HG02623 (cell line): ENCODE data around the gene C1S.

ENCODE experiments used
- ATAC-seq: cut with Tn5 transposase; IDR thresholded peaks from one replicate; pipeline ENCODE4 v1.9.1; 2021; ENCODE audit warnings: moderate library complexity; ENCODE audit not compliant: unreplicated experiment

The C1S gene

DNA sequence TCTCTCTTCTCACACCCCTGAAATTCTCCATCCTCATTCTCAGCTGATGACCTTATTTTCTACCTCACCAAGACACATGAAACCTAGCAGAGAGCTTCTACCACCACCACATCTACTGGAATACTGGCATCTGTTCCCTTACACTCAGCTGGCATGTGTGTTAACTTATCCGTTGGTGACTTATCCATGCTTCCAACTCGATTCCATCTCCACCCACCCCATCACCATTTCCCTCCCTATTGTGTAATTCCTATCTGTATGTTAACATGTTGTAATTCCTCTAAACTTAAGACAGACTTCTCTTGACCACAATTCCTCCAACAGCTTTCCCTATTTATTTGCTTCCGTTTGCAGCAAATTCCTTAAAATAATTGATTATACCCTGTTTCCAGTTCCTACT is 15.4 kb downstream of the C1S start:
- ATAC-seq: no peak

DNA sequence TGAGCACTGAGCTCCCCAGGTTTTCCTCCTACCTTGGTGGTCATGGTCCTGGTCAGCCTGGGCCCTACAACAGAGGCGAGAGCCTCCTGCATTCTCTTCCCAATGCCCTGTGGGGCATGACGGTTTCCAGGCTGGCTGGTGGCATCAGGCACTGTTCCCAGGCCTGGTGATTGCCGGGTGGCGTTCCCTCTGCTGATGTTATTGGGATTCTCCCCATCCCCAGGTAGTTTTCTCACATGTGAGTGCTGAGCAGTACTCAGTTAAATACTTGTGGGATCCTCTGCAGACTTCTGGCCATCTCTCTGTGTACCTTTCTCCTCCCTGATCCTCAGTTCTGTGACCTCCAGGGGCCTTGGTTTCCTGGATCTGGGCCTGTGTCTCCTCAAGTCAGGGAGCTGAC is 16.0 kb downstream of the C1S start:
- ATAC-seq: no peak

DNA sequence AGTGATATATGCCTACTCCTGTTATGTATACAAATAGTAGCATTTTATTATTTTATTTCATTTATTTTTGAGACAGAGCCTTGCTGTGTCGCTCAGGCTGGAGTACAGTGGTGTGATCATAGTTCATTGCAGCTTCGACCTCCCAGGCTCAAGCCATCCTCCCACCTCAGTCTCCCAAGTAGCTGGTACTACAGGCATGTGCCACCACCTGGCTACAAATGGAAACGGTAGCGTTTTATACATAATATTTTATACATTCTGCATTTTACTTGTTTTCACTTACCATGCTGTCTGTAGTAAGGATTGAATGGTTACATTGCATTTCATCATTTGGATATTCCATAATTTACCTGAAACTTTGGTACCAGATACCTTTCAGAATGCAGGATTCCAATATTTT is 17.6 kb downstream of the C1S start:
- ATAC-seq: no peak

DNA sequence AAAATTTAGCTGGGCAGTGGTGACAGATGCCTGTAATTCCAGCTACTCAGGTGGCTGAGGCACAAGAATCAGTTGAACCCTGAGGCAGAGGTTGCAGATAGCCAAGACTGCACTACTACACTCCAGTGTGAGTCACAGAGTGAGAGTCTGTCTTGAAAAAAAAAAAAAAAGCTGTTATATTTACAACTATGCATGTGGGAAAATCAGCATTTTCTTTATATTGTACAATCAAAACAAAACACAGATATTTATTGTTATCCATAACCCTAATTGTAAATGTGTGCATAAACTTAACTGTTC is 19.3 kb downstream of the C1S start:
- no peak for ATAC-seq

DNA sequence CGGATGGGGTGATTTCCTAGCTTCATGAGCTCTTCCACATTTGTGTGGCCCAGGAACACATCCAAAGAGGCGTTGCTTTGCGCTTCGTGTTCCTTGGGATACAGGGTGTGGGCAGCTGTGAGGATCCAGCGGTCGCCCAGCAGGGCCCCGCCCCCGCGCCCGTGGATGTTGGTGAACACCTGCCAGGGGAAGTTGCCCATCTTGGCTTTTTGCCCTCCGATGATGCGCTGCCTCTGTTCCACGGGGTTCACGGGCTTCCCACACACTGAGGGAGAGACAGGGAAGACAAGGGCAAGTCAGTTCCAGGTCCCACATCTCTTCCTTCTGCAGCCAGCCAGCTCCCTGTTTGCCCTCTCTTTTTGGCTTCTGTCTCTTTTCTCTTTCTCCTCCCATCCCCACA is 20.5 kb downstream of the C1S start:
- no peak for ATAC-seq

DNA sequence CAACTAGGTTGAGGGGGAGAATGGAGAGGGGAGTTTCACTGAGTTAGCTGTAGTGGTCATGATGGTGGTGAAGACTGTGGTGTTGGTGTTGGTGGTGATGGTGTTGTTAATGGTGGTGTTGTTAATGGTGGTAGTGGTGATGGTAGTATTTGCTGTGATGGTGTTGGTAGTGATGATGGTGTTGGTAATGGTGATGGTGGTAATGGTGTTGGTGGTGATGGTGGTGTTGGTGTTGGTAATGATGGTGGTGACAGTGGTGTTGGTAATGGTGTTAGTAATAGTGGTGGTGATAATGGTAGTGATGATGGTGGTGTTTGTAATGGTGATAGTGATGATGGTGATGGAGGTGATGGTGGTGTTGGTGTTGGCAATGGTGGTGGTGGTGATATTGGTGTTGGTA is 22.6 kb downstream of the C1S start:
- ATAC-seq: no peak

DNA sequence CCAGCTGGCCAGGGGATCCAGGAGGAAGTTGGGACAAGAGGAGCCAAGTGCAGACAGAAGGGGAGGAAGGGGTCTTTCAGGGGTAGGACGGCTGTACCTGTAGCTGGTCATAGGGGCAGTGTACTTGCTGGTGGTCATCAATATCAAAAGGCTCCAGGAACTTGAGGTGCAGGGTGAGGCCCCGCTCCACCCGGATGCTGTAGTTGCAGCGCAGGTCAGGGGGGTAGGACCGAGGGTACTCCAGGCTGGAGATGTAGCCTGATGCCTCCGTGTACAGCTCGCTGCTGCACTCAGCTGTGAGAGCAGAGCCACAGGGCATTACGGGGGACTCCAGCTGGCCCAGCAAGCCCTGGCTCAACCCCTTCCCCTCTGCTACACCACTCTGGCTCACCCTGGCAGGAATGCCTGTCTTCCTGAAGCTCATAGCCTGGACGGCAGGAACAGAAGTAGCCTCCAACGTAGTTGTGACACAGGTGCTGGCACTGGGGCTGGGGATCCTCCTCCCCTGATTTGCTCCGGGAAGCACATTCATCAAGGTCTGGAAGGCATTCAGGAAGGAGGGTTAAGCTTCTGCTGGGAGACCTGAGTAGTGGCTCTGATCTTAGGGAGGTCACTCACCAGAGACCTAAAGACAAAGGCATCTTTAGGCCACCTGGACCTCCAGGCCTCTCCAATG is 28.8 kb downstream of the C1S start:
- no peak for ATAC-seq

DNA sequence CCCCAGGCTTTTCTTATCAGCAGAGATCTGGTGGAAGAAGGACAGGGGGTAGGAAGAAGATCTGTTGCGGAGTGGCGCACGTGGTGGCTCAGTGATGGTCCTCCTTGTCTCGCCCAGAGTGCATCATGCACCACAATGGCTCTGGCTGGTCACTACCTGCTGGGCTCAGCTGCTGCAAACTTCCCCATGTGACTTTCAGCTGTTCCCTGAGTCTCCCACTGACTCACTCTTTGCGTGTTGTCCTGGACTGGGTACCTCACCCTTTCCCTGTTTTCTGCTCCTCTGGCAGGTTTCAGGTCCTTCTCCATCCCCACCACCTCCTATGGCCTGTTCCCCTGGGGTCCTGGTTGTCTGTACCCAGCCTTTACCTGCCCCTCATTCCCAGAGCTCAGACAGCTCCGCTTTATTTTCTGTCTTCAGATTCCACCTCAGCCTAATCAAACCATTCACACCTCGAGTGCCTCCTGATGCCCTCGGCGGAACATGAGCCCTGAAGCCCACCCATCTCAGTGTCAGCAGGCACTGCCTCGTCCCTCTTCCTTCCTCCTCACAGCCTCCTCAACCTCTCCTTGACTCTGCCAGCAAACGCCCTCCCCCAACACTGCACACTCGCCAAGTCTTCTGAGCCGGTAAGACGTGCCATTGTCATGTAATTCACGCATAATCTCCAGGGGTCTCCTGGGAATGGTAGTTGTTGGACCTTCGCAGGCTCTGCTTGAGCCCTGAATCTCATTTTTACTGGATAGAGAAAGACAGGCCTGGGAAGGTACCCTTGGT is 29.9 kb downstream of the C1S start:
- no peak for ATAC-seq

DNA sequence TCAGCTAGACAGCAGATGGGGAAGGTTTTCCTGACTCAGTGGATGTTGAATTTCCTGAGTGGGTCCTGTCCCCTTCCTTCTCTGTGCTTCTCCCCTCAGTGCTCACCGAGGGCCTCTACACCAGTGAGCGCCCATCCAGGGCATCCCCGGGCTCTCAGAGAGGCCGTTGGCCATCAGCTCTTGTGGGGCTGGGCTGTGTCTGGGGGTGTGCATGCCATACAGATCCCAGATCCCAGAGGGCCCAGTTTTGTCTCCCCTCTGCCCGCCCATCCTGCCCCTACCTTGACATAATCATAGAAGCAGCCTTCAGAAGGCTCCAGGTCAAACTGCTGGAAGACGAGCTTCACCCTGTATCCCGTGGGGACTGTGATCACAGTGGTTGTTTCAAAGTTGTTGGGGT is 30.7 kb downstream of the C1S start:
- no peak for ATAC-seq

DNA sequence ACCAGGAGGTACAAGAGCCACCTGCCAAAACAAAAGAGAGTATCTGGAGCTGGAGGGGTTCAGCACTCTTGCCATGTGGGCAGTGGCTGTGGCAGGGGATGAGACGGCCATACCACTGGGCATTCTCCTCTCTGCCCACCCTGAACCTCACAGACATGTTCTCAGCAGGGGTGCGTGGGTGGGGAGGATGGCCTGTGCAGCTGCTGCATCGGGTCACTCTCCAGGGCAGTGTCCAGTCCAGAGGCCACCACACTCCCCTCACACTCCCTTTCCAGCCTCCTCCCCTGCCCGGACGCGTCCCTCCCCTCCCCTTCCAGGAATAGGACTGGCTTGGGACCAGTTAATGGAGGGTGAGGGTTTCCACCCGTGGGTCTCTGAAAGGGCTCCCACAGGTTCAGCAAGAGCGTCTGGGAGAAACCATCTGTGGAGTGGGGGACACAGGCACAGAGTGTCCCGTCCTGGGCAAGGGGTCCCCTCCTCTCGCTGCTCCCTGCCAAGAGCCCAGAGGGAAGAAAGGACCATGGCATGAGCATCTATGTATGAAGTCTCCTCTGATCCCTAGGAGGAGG is 31.2 kb downstream of the C1S start:
- no peak for ATAC-seq

DNA sequence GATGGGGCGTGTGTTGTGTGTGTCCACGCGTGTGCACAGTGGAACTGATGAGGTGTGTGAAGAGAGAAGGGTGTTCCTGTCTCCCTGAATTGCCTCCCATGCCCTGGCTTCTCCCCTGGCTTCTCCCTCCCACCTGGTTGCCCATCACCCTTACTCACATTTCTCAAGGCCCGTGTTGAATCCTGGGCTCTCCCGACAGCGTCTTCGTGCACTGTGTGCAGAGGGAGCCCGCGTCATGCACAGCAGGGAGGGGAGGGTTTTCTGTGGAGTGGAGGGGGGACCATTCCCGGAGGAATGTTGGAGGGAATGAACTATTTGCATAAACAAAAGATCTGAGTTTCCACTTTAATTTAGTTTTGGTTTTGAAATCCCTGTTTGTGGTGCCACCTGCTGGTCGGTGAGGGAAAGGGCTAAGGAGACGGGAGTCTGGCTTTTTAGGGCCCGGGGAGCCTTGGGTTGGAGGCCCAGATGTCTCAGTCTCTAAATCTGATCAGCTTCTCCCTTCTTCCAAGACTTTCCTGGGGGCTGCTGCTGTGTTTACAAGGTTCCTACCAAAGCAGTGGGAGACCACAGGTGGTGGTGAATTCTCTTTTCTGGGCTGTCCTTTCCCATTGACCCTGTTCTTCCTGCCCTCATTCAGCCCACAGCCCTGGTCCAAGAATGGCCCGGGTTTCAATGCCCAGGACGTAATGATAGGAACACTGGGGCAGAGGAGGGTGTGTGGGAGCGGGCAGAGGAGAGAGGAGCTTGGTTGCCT is 31.9 kb downstream of the C1S start, which contains the start of gene C1R:
Gene C1R (minus strand): TSS at position 217 of the 757 bp plus-strand sequence. CDS start 57 bp downstream, at position 160.
- no peak for ATAC-seq

DNA sequence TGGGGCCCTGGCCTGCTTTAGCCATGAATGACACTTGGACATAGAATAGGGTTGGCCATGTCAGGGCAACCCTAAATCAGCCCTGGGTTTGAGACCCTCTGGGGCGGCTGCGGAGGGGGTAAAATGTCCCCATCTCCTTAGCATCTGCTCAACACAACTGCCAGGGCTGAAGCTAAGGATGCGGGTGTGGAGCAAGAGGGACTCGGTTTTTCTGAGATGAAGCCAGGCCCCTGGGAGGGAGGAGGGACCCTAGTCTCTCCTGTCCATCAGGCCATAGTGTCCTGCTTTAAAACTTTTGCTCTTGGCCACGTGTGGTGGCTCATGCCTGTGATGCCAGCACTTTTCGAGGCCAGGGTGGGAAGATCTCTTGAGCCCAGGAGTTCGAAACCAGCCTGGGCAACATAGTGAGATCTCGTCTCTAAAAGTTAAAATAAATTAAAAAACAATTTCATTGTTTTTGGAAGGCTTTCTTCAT is 32.5 kb downstream of the C1S start:
- ATAC-seq: no peak

DNA sequence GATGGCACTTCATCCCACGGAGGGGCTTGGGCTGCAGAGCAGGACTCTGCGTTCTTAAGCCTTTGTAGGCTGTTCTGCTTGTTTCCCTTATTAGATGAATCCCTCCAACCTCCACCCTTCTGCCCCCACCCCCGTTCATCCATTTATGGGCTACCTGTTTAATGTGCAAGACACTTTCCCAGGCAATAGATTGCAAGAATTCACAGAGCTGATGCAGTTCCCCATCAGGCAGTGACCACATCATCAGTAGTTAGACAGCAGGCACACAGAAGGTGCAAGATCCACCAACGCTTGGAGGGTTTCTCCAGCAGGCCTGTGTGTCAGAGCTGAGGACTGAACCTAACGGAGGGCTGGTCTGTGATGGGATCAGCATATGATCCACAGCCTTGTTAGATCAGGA is 33.0 kb downstream of the C1S start:
- no peak for ATAC-seq

DNA sequence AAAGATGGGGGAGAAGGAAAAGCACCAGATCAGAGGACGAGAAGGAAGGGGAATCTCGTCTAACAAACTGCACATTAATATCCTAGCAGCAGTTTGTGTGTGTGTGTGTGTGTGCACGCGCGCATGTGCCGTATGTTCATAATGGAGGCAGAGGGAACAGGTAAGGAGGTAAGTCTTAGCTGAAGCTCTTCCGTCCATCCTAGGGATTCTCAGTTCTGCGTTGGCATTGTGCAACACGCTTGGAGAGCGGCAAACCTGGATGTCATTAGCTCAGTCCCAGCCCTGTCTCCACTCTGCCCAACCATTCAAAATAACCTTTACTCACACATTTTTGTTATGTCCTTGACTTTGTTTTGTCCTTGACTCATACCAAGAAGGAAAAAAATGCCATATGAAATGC is 33.4 kb downstream of the C1S start:
- ATAC-seq: no peak

DNA sequence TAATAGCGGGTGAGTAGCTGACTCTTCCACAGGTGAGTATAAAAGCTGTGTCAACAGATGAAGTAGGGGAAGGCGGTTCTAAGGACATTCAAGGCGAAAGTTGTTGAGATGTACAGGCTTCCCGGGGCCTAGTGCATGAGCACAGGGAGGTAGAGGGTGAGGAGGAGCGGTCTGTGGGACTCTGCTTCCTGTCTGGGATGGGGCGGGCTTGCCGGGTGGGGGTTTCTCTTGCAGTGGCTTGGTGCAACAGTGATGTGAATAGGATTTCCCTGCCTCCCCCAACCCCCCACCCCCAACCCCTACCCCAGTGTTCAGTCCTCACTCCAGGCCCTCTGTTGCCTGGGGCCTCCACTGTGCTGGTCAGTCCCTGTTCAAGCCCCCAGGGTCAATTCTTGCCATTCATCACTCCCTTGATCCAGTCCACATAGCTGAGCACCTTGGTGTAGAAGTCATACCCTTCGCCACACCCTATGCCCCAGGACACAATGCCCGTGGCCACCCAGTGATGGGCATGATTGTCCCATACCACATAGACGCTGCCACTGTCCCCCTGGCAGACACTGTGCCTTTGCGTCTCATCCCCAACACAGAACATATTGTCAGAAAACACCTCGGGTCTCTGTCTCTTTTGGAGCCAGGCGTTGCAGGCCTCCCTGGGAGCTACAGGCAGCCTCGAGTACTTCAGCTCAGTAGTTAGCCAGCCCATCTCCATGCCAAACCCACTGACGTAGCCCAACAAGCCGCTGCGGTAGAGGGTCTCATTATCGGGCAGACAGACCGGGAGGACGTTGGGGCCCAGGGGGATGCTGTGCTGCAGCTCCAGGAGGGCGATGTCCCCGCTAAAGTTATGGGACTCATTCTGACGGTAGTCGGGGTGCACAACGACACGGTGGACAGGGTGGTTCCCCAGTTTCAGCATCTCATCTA is 35.8 kb downstream of the C1S start:
- no peak for ATAC-seq

DNA sequence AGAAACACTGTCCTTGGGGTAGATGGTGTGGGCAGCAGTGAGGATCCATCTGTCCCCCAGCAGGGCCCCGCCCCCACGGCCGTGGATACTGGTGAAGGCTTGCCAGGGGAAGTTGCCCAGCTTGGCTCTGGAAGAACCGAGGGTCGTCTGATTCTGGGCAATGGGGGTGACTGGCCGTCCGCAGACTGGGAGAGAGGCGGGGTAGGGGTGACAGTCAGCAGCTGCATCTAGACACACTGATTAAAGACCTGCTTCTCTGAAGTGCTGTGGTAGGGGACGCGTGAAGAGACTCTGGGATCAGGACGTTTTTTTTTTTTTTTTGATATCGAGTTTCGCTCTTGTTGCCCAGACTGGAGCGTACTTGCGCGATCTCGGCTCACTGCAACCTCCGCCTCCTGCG is 36.5 kb downstream of the C1S start:
- ATAC-seq: no peak

DNA sequence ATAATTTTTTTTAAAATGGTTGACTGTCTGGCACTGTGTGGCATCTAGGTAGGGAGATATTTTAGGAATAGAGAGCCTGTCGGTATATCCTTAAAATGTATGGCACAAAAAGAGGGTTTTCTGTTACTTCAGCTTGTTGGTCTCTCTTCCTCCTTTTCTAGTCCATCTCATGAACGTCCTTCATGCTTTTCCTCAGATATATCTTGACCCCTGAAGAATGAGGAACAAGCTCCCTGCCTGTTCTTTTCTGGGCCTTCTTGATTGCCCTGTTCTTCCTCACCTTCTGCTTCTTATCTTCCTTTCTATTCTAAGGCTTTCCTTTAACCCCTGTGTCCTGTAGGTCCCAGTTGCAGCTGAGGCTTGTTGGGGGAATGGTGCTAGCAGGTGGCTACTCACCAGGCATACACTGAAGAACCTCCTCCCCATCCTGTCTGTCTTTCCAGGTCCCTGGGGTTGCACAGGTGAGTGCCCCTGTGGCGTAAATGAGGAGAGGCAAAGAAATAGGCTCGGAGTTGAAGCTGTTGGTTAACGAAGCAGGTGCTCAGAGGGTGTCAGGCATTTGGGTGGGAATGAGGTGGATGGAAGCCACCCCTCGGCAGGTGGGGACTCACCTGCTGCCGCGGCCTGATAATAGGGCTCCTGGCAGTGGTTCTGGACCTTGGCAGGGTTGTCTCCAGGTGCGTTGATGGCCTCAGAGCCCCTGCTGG is 38.9 kb downstream of the C1S start:
- no peak for ATAC-seq

DNA sequence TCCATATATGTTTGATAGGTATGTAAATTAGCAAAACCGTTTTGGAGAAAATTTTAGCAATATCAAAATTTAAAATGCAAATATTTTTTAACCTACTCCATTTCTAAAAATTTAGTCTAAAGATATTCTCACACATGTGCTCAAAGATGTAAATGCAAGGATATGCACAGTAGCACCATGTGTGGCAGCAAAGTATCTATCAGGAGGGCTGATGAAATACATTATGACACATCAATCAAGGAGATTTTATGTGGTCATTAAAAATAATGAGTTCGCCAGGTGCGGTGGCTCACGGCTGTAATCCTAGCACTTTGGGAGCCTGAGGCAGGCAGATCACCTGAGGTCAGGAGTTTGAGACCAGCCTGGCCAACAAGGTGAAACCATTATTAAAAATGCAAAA is 39.7 kb downstream of the C1S start:
- ATAC-seq: no peak

DNA sequence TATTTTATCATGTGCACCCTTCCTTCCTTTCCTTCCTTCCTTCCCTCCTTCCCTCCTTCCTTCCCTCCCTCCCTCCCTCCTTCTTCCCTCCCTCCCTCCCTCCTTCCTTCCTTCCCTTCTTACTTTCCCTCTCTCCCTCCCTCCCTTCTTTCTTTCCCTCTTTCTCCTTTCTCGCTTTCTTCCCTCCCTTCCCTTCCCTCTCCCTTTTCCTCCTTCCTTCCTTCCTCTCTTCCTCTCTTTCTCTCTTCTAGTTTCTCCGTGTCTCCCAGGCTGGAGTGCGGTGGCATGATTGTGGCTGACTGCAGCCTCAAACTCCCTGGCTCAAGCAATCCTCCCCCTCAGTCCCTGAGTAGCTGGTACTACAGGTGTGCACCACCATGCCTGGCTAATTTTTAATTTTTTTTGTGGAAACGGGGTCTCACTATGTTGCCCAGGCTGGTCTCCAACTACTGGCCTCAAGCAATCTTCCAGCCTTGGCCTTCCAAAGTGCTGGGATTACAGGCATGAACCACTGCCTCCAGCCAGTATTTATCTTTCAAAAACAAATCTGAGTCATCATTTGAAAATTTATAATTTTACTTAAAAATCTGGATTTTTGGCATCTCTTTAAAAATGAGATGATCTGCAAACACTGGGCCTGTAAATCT is 40.7 kb downstream of the C1S start:
- no peak for ATAC-seq
